T-helper 1 cell treated with Interleukin-12 subunit alpha and Interleukin-12 subunit beta and Interleukin-4 antibody, amounts not matched to agents 30 ng/mL and 1 ng/mL, for 36 hours (primary cell): Measurements from ENCODE around the gene LCN12. TPM values are rescaled to one million over a fixed set of nuclear protein-coding genes. Genes with fewer than 3 reads are reported as not detected.

Source experiments
- intact Hi-C: fragments of 100-400 bp; cut with micrococcal nuclease; formaldehyde crosslinking; loops from one replicate; pipeline ENCODE4 v1.15.1; 2024
- total RNA-seq: library from RNA; stranded (reverse); gene quantifications from 2 replicates; pipeline ENCODE4 v1.2.3, GENCODE V29; 2022

Gene LCN12
- 3.2 and 3.8 TPM in 2 replicates for total RNA-seq

GRCh38 chr9:136951541-136952320, at the start of gene LCN12:
Gene LCN12 (plus strand): TSS chr9:136952273. CDS start chr9:136952328, 55 bp downstream.
- intact Hi-C loops: loop anchor here (2.0 kb wide), 1 partner anchor 83 kb away; no protein-coding TSS in a partner anchor

GRCh38 chr9:136903041-136903554, 49.0 kb upstream of the LCN12 start:
- intact Hi-C loops: loop anchor here (5.0 kb wide), 2 partner anchors 89 to 501 kb away; partner anchors contain the start of genes PAXX and SNAPC4

- intact Hi-C loops: no loop called here
Observed at GRCh38 chr9:136906266-136906665, 45.8 kb upstream of the LCN12 start.

- intact Hi-C loops: no loop called here
Observed at GRCh38 chr9:136907011-136907914, 44.8 kb upstream of the LCN12 start.

- intact Hi-C loops: no loop called here
Observed at GRCh38 chr9:136910197-136910900, 41.7 kb upstream of the LCN12 start.

GRCh38 chr9:136910901-136911245, 41.2 kb upstream of the LCN12 start:
- intact Hi-C loops: no loop called here

GRCh38 chr9:136913701-136914438, 38.2 kb upstream of the LCN12 start:
- intact Hi-C loops: no loop called here

GRCh38 chr9:136915632-136916329, 36.3 kb upstream of the LCN12 start:
- intact Hi-C loops: no loop called here

- intact Hi-C loops: no loop called here
Observed at GRCh38 chr9:136916330-136917184, 35.5 kb upstream of the LCN12 start.

- intact Hi-C loops: no loop called here
Observed at GRCh38 chr9:136917902-136918301, 34.2 kb upstream of the LCN12 start.

GRCh38 chr9:136920069-136920468, 32.0 kb upstream of the LCN12 start:
- intact Hi-C loops: no loop called here

GRCh38 chr9:136920734-136921231, 31.3 kb upstream of the LCN12 start:
- intact Hi-C loops: no loop called here

GRCh38 chr9:136921307-136921706, 30.8 kb upstream of the LCN12 start:
- intact Hi-C loops: no loop called here

GRCh38 chr9:136921718-136922117, 30.4 kb upstream of the LCN12 start:
- intact Hi-C loops: no loop called here

GRCh38 chr9:136922540-136922939, 29.5 kb upstream of the LCN12 start:
- intact Hi-C loops: no loop called here

GRCh38 chr9:136923881-136924280, 28.2 kb upstream of the LCN12 start:
- intact Hi-C loops: no loop called here

GRCh38 chr9:136925414-136926153, 26.5 kb upstream of the LCN12 start:
- intact Hi-C loops: no loop called here

GRCh38 chr9:136926154-136926704, 25.8 kb upstream of the LCN12 start:
- intact Hi-C loops: no loop called here
